HL-60 (cell line): ENCODE measurements around the gene CIZ1.

Experiments
- CTCF ChIP-seq: IDR thresholded peaks from one replicate; pipeline ENCODE4 v1.5.1; 2011; ENCODE audit warnings: low read length, control low read depth, inconsistent platforms; ENCODE audit not compliant: insufficient read depth
- GABPA ChIP-seq: IDR thresholded peaks from 2 replicates; pipeline ENCODE4 v1.6.1; 2012; ENCODE audit warnings: low read depth
- POLR2AphosphoS5 ChIP-seq: IDR thresholded peaks from 2 replicates; pipeline ENCODE4 v1.6.1; 2012; ENCODE audit warnings: low read depth
- REST ChIP-seq: IDR thresholded peaks from 2 replicates; pipeline ENCODE4 v1.6.1; 2012; ENCODE audit warnings: low read depth; ENCODE audit not compliant: insufficient replicate concordance
- SPI1 ChIP-seq: IDR thresholded peaks from 2 replicates; pipeline ENCODE4 v1.6.1; 2012; ENCODE audit warnings: low read depth, mild to moderate bottlenecking, borderline replicate concordance

GRCh38 chr9:128160603-128160987 lies 30.8 kb downstream of the CIZ1 start:
- TF ChIP-seq CTCF, result no peak
- TF ChIP-seq SPI1, result no peak
- TF ChIP-seq GABPA, result no peak
- no peak for TF ChIP-seq REST
- TF ChIP-seq POLR2AphosphoS5, result no peak
